Measurements from ENCODE around the gene SRP19. TPM values are rescaled to one million over a fixed set of nuclear protein-coding genes. Genes with fewer than 3 reads are reported as not detected.

The SRP19 gene
- total RNA-seq, 3 donors from 2014 or later = 33.0 to 73.5 (median 69.2) TPM

DNA sequence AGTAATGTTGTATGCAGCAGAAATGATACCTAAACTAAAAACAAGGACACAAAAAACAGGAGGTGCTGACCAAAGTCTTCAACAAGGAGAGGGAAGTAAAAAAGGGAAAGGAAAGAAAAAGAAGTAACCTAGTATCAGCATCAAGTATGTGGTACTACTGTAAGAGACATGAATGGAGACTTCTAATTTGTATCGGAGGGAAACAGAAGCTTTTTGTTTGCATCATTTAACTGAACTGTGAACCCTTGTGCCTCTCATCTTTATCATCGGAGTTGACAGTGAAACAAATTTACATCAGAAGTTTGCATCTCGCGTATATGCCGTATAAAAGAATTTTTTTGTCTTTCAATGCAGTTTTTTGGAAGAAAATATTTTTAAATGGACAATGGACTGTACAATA, 6.3 kb downstream of the SRP19 start:
- Histone ChIP-seq H3K4me1 (peaks cover 0 to 5% of the 10 kb centered on the region in 2 donors), H3K4me3 (no peak overlapping the region), H3K27ac (no peak overlapping the region), H3K36me3 (no peaks in the 10 kb centered on the region), H3K27me3 (no peaks in the 10 kb centered on the region), H3K9me3 (no peaks in the 10 kb centered on the region)
- DNase-seq (ENCODE audit: low spot score in 2 of 2) = no peak
- no peak for TF ChIP-seq POLR2A (IDR thresholded peaks at IDR 0.05)
- intact Hi-C loops (cut with DNase I; ENCODE audit: low total_unique reads) = no loop called here

DNA sequence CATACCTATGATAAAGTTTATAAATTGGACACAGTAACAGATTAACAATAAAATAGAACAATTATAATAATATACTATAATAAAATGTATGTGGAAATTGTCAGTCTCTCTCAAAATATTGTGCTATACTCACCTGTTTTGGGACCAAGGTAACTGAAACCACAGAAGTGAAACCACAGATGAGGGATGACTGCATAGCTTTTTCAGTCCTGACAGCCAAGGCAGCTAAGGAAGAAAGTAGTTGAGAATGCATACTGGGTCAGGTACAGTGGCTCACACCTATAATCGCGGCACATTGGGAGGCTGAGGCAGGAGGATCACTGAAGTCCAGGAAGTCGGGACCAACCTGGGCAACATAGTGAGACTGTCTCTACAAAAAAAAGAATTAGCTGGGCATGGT, 8.9 kb downstream of the SRP19 start:
- no peaks in the 10 kb centered on the region for H3K27me3 ChIP-seq
- H3K4me3 ChIP-seq = no peak overlapping the region
- TF ChIP-seq POLR2AphosphoS5 (IDR thresholded peaks at IDR 0.05) = no peak
- no peak for TF ChIP-seq POLR2A (IDR thresholded peaks at IDR 0.05)
- TF ChIP-seq, protein P1, sequence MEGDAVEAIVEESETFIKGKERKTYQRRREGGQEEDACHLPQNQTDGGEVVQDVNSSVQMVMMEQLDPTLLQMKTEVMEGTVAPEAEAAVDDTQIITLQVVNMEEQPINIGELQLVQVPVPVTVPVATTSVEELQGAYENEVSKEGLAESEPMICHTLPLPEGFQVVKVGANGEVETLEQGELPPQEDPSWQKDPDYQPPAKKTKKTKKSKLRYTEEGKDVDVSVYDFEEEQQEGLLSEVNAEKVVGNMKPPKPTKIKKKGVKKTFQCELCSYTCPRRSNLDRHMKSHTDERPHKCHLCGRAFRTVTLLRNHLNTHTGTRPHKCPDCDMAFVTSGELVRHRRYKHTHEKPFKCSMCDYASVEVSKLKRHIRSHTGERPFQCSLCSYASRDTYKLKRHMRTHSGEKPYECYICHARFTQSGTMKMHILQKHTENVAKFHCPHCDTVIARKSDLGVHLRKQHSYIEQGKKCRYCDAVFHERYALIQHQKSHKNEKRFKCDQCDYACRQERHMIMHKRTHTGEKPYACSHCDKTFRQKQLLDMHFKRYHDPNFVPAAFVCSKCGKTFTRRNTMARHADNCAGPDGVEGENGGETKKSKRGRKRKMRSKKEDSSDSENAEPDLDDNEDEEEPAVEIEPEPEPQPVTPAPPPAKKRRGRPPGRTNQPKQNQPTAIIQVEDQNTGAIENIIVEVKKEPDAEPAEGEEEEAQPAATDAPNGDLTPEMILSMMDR (IDR thresholded peaks at IDR 0.05) = no peak
- intact Hi-C loops (cut with DNase I; ENCODE audit: low total_unique reads) = no loop called here
- no peaks in the 10 kb centered on the region for H3K9me3 ChIP-seq
- H3K36me3 ChIP-seq = no peaks in the 10 kb centered on the region
- H3K27ac ChIP-seq = no peak overlapping the region
- no peaks in the 10 kb centered on the region for H3K4me1 ChIP-seq
- DNase-seq (ENCODE audit: low spot score in 2 of 2) = no peak

DNA sequence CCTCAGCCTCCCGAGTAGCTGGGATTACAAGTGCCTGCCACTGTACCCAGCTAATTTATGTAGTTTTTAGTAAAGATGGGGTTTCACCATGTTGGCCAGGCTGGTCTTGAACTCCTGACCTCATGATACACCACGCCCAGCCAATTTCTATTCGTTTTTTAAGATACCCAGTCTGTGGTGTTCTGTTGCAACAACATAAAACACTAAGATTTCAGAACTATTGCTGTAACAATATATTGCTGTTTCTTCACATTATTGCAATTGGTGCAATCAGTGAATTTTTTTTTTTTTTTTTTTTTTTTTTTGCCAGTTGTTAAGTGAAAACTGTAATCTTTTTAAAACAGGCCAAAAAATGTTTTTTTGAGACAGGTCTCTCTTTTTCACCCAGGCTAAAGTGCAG, 9.9 kb downstream of the SRP19 start:
- intact Hi-C loops (cut with DNase I; ENCODE audit: low total_unique reads) = no loop called here
- TF ChIP-seq, protein P1 (IDR thresholded peaks at IDR 0.05) = no peak
- no peak for TF ChIP-seq POLR2AphosphoS5 (IDR thresholded peaks at IDR 0.05)
- no peak for DNase-seq (ENCODE audit: low spot score in 2 of 2)
- H3K27ac ChIP-seq = no peak overlapping the region
- no peaks in the 10 kb centered on the region for H3K4me1 ChIP-seq
- no peaks in the 10 kb centered on the region for H3K36me3 ChIP-seq
- no peak overlapping the region for H3K4me3 ChIP-seq
- no peaks in the 10 kb centered on the region for H3K9me3 ChIP-seq
- H3K27me3 ChIP-seq = no peaks in the 10 kb centered on the region

DNA sequence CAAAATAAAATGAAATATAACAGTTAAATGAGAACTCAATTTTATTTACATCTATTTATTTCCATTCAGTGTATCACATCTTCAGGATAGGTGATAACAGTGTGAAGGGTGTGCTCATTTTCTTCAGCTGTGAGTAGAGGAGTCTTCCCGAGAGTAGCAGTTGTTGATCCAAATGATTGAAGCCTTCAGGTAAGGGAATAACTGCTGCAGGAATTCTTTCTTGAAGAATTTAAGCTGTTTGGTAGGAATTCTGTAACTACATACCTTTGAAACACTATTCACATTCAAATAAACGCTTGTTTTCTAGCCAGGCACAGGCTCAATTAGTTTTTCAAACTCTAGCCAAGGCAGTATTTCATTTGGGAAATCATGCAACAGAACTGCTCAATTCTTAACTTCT, 15.3 kb downstream of the SRP19 start:
- H3K27me3 ChIP-seq = no peaks in the 10 kb centered on the region
- no peak for TF ChIP-seq POLR2AphosphoS5 (IDR thresholded peaks at IDR 0.05)
- TF ChIP-seq, protein P1 (IDR thresholded peaks at IDR 0.05) = no peak
- TF ChIP-seq POLR2A (IDR thresholded peaks at IDR 0.05) = no peak
- H3K9me3 ChIP-seq = no peaks in the 10 kb centered on the region
- DNase-seq (ENCODE audit: low spot score in 2 of 2) = no peak
- intact Hi-C loops (cut with DNase I; ENCODE audit: low total_unique reads) = no loop called here
- no peaks in the 10 kb centered on the region for H3K36me3 ChIP-seq
- H3K27ac ChIP-seq = no peak overlapping the region
- no peaks in the 10 kb centered on the region for H3K4me1 ChIP-seq
- H3K4me3 ChIP-seq = no peak overlapping the region

DNA sequence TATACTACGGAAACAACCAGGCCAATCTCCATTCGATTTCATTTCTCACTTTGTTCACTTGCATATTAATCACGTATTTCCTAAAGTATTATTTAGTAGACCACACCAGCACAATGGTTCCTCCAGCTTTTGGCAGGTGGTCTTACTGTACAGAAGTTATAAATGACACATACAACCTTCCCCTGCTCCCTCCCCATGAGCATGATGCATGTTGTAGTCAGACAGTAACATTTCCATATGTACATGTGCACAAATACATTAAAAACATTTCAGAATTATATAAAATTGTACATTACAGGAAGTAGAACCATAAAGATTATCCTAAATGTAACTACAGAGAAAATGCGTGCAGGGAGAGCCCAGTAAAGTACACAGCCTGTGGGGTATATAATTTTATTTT, 17.0 kb downstream of the SRP19 start:
- H3K4me1 ChIP-seq = no peaks in the 10 kb centered on the region
- no peak overlapping the region for H3K4me3 ChIP-seq
- TF ChIP-seq POLR2AphosphoS5 (IDR thresholded peaks at IDR 0.05) = no peak
- TF ChIP-seq, protein P1 (IDR thresholded peaks at IDR 0.05) = no peak
- TF ChIP-seq POLR2A (IDR thresholded peaks at IDR 0.05) = no peak
- intact Hi-C loops (cut with DNase I; ENCODE audit: low total_unique reads) = no loop called here
- no peaks in the 10 kb centered on the region for H3K9me3 ChIP-seq
- no peaks in the 10 kb centered on the region for H3K27me3 ChIP-seq
- no peak overlapping the region for H3K27ac ChIP-seq
- DNase-seq (ENCODE audit: low spot score in 2 of 2) = no peak
- no peaks in the 10 kb centered on the region for H3K36me3 ChIP-seq

DNA sequence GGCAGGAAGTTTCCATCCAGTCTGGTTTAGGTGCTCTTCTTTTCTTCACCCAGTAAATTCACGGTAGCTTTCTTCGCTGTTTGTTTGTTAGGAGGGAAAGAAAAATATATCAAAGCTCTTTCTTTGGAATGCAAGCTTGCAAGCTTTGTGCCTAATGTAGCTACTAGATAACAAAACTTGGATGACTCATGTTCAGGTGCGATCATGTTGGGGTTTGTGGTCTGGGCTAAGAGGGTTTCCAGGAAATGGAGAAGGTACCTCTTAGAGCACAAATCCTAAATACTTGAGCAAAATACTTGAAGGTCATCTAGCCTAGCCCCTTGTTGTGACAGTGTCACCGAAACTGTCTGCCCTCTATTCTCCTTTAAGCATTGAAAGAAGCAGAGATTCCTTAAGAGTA, 17.7 kb downstream of the SRP19 start:
- peak overlapping the region in 1 of 2 donors; percentile 44 for H3K27ac ChIP-seq
- TF ChIP-seq POLR2AphosphoS5 (IDR thresholded peaks at IDR 0.05) (no peak), POLR2A (IDR thresholded peaks at IDR 0.05) (no peak)
- TF ChIP-seq, protein P1 (IDR thresholded peaks at IDR 0.05) = no peak
- no peaks in the 10 kb centered on the region for H3K36me3 ChIP-seq
- no peaks in the 10 kb centered on the region for H3K4me1 ChIP-seq
- H3K9me3 ChIP-seq = no peaks in the 10 kb centered on the region
- DNase-seq (ENCODE audit: low spot score in 2 of 2) = no peak
- H3K4me3 ChIP-seq = no peak overlapping the region
- H3K27me3 ChIP-seq = no peaks in the 10 kb centered on the region
- intact Hi-C loops (cut with DNase I; ENCODE audit: low total_unique reads) = no loop called here

All from breast epithelium (tissue), 4 donors.